Urinary bladder (tissue), 4 donors: ENCODE measurements around the gene PRKCB. TPM values are rescaled to one million over a fixed set of nuclear protein-coding genes. Genes with fewer than 3 reads are reported as not detected.
"Not testable (repeated sequence)": the region's sequence is repeated elsewhere in the genome, so short reads cannot be mapped to it uniquely, and the experiment has no call there.

Experiments
- DNase-seq: peaks from one replicate; pipeline ENCODE4 v3.0.0-alpha.2; 2015; ENCODE audit errors: extremely low spot score
- H3K27ac ChIP-seq: one replicate; pipeline ENCODE4 v1.5.1; 2013; ENCODE audit warnings: low read depth, mild to moderate bottlenecking, moderate library complexity
- H3K36me3 ChIP-seq: one replicate; pipeline ENCODE4 v1.6.1; 2013; ENCODE audit warnings: mild to moderate bottlenecking, moderate library complexity; ENCODE audit not compliant: insufficient read depth
- H3K4me1 ChIP-seq: one replicate; pipeline ENCODE4 v1.6.1; 2013; ENCODE audit warnings: mild to moderate bottlenecking, moderate library complexity; ENCODE audit not compliant: insufficient read depth
- H3K4me3 ChIP-seq: one replicate; pipeline ENCODE4 v1.5.1; 2013; ENCODE audit warnings: low read depth, low read length
- WGBS: extraction: QIAGEN DNeasy Blood & Tissue Kit; methylation state at CpG from one replicate; pipeline ENCODE4 v1.1.7; 2013; 5-methylcytosine and 5-hydroxymethylcytosine counted together
- polyA plus RNA-seq: library from polyadenylated mRNA; stranded (reverse); fragments of 200-250 nt; gene quantifications from one replicate; pipeline ENCODE4 v1.2.3, GENCODE V29; 2013
- total RNA-seq: library from RNA; depleted of rRNA; stranded (reverse); fragments of >200 nt; gene quantifications from one replicate; pipeline ENCODE4 v1.2.3, GENCODE V29; 2014
- donor health status: healthy with polysubstance abuse.
- donor health status: healthy.

PRKCB gene
- total and polyA plus RNA-seq, 2 donors: 7.0 to 8.9 TPM

DNA sequence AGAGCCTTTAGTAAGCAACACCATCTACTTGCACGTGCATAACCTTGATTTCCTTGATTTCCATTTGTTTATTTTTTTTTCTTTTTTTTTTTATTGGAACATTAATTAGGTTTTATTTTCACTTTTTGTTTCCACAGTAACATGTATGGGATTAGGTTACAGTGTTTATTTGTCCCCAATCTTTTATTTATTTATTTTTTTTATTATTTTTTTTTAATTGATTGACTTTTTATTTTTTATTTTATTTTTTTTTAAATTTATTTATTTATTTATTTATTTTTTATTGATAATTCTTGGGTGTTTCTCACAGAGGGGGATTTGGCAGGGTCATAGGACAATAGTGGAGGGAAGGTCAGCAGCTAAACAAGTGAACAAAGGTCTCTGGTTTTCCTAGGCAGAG lies 272.3 kb downstream of the PRKCB start:
- not testable (repeated sequence) for H3K4me1 ChIP-seq, DNase-seq, H3K27ac ChIP-seq, H3K36me3 ChIP-seq, H3K4me3 ChIP-seq
- 83% methylated on average over 1 of the region's 1 CpG for WGBS

DNA sequence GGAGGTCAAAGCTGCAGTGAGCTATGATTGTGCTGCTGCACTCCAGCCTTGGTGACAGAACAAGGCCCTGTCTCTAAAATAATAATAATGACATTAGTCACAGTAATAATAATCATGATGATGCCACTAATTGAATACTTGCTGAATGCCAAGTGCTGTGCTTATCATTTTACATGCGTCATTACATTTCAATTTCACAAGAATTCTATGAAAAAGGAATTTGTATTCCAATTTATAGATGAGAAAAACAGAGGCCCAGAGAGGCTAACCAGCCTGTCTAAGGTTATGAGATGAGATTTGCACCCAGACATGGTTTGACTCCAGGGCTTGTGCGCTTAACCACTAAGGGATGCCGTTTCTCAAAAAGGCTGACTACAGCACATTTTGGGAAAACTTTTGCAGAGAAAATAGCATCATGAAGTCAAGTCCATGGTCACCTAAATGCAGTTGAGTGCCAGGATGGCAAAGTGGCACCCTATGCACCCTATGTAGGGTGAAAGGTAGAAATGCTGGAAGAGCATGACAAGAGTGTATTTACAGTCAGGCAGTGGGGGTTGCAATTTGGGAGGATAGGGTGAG lies 276.0 kb downstream of the PRKCB start:
- H3K27ac ChIP-seq: no peak overlapping the region
- no peaks in the 10 kb centered on the region for H3K36me3 ChIP-seq
- no peak for DNase-seq
- no peaks in the 10 kb centered on the region for H3K4me1 ChIP-seq
- WGBS: 88% methylated on average over 3 of the region's 3 CpGs
- no peak overlapping the region for H3K4me3 ChIP-seq

DNA sequence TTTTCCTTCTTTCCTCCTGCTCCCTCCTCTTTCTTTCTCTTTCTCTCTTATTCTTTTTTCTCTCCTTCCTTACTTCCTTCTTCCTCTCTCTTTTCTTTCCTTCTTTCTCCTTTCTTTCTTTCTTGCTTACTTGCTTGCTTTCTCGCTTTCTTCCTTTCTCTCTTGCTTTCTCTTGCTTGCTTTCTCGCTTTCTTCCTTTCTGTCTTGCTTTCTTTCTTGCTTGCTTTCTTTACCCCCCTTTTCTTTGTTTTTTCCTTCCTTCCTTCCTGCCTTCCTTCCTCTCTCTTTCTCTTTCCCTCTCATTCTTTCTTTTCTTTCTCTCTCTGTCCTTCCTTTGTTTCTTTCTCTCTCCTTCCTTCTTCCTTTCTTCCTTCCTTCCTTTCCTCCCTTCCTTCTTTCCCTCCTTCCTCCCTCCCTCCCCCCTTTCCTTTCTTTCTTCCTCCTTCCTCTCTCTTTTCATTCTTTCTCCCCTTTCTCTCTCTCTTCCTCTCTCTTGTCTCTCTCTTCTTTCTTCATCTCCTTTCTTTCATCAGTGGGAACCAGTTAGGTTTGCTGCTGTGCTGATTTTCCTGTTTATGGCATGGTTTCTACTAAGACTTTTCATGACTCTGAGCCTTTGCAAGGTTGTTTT lies 277.4 kb downstream of the PRKCB start:
- Histone ChIP-seq H3K4me3 (no peak overlapping the region), H3K4me1 (no peaks in the 10 kb centered on the region), H3K36me3 (no peaks in the 10 kb centered on the region), H3K27ac (no peak overlapping the region)
- no peak for DNase-seq
- 83% methylated on average over 2 of the region's 2 CpGs for WGBS

DNA sequence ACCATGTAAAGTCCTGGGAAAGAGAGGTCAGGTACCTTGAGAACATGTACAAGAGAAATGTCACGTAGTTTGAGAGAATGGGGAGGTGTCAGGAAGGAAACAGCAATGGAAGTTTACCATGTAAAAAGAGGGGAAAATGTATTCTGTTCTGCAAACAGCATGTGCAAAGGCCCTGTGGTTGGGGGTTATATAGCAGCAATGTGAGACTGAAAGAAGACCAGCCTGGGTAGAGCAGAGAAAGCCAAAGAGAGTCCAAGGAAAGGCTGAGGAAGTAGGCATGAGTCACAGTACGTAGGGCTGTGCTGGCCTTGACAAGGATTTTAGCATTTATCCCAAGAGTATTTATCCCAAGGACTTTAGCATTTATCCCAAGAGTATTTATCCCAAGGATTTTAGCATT lies 279.1 kb downstream of the PRKCB start:
- DNase-seq: no peak
- 83% methylated on average over 2 of the region's 2 CpGs for WGBS

DNA sequence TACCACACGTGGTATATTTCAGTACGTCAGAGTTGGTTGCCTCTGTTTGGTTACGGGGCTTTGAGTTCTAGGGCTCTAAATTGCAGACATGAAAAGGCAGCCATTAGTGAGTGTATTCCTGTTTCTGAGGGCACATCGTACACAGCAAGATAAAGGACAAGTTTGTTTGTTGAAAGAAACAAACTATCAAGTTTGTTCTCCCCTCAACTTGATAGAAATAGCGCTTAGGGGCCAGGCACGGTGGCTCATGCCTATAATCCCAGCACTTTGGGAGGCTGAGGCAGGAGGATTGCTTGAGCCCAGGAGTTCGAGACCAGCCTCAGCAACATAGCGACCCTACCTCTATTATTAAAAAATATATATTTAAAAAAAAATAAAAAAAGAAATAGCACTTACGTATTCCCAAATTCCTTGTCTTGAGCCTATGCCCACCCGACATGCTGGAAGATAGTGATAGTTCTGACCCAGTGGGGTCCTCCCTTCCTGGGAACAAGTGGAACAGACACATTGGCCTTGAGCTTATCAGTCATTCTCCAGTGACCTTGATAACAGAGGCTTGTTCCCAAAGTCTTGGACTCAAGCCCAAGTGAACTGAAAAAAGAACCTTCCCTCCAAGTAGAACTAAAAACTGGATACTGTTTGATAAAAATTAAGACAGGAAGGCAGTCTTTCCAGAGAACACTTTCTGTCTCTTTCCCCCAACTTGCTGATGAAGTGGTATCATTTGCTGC lies 280.4 kb downstream of the PRKCB start:
- no peak overlapping the region for H3K27ac ChIP-seq
- H3K36me3 ChIP-seq: no peaks in the 10 kb centered on the region
- no peak for DNase-seq
- H3K4me3 ChIP-seq: no peak overlapping the region
- no peaks in the 10 kb centered on the region for H3K4me1 ChIP-seq
- 85% methylated on average over 10 of the region's 10 CpGs for WGBS

More for the DNA sequence above, 279.1 kb downstream of the PRKCB start:
- Histone ChIP-seq H3K36me3 (no peaks in the 10 kb centered on the region), H3K4me3 (no peak overlapping the region), H3K4me1 (no peaks in the 10 kb centered on the region), H3K27ac (no peak overlapping the region)

GRCh38 chr16:24116989-24117388 lies 281.2 kb downstream of the PRKCB start:
- no peak overlapping the region for H3K27ac ChIP-seq
- no peaks in the 10 kb centered on the region for H3K36me3 ChIP-seq
- WGBS: 70% methylated on average over 9 of the region's 9 CpGs
- H3K4me1 ChIP-seq: no peaks in the 10 kb centered on the region
- DNase-seq: no peak
- H3K4me3 ChIP-seq: no peak overlapping the region

- no peak overlapping the region for H3K4me3 ChIP-seq
- 75% methylated on average over 8 of the region's 8 CpGs for WGBS
- no peak for DNase-seq
- no peaks in the 10 kb centered on the region for H3K4me1 ChIP-seq
- no peak overlapping the region for H3K27ac ChIP-seq
- H3K36me3 ChIP-seq: no peaks in the 10 kb centered on the region
These were observed 281.9 kb downstream of the PRKCB start for GRCh38 chr16:24117680-24118079.

- Histone ChIP-seq H3K4me3 (no peak overlapping the region), H3K27ac (no peak overlapping the region), H3K4me1 (no peaks in the 10 kb centered on the region), H3K36me3 (no peaks in the 10 kb centered on the region)
- DNase-seq: no peak
- WGBS: 66% methylated on average over 7 of the region's 7 CpGs
These were observed 282.5 kb downstream of the PRKCB start for GRCh38 chr16:24118126-24118821.

DNA sequence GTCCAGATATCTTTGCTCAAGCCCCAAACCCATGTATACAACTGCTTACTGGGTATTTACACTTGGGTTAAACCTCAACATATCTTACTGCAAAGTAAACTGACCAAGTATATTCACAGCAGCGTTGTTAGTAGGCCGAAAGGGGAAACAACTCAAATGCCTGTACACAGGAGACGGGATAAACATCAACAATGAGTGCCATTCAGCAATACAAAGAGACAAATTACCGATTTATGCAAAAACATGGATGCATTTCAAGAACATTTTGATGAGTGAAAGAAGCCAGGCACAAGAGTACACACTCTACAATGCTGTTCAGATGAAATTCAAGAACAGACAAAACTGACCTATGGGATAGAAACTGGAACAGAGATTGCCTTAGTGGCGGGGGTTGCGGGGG lies 284.0 kb downstream of the PRKCB start:
- no peak for DNase-seq
- no peaks in the 10 kb centered on the region for H3K36me3 ChIP-seq
- no peaks in the 10 kb centered on the region for H3K4me1 ChIP-seq
- no peak overlapping the region for H3K27ac ChIP-seq
- H3K4me3 ChIP-seq: no peak overlapping the region
- 89% methylated on average over 6 of the region's 6 CpGs for WGBS

DNA sequence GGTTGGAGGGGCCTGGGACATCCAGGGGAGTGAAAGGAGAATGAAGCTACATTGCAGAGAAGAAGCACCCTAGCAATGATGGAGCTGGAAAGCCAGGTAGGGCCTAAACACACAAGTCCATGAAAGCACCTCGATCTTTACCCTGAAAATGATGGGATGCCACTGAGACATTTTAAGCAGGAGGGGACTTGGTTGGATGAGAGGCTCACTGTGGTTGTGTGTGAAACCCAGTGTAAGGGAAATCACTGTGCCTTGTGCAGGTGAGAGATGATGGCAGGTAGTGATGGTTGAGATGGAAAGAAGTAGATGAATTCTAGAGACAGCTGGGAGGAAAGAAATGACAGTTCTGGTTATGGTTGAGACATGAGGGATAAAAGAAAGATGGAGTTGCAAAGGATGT lies 287.5 kb downstream of the PRKCB start:
- 80% methylated on average over 1 of the region's 1 CpG for WGBS
- no peak overlapping the region for H3K4me3 ChIP-seq
- no peaks in the 10 kb centered on the region for H3K4me1 ChIP-seq
- H3K36me3 ChIP-seq: no peaks in the 10 kb centered on the region
- no peak overlapping the region for H3K27ac ChIP-seq
- no peak for DNase-seq

DNA sequence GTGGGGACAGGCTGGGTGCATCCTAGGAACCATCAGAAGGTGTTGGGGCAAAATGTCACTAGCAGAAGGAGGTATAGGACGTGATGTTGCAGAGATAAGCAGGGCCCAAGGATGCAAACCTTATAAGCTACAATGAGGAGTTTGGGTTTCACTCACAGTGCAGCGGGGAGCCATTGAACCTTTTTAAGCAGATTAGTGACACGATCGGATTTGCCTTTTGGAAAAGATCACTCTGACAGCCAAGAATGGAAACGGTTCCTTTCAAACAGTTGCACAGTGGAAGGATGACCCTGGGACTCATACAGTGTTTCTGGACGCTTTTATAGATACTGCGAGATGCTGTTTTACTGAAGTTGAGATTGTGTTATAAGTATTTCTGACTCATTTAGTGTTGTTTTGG lies 288.5 kb downstream of the PRKCB start:
- no peak for DNase-seq
- H3K4me3 ChIP-seq: no peak overlapping the region
- no peak overlapping the region for H3K27ac ChIP-seq
- 71% methylated on average over 7 of the region's 7 CpGs for WGBS
- H3K4me1 ChIP-seq: no peaks in the 10 kb centered on the region
- no peaks in the 10 kb centered on the region for H3K36me3 ChIP-seq

- Histone ChIP-seq H3K36me3 (no peaks in the 10 kb centered on the region), H3K4me3 (no peak overlapping the region), H3K27ac (no peak overlapping the region), H3K4me1 (no peaks in the 10 kb centered on the region)
- no peak for DNase-seq
- WGBS: 67% methylated on average over 3 of the region's 3 CpGs
These were observed 289.4 kb downstream of the PRKCB start for GRCh38 chr16:24125214-24125613.

DNA sequence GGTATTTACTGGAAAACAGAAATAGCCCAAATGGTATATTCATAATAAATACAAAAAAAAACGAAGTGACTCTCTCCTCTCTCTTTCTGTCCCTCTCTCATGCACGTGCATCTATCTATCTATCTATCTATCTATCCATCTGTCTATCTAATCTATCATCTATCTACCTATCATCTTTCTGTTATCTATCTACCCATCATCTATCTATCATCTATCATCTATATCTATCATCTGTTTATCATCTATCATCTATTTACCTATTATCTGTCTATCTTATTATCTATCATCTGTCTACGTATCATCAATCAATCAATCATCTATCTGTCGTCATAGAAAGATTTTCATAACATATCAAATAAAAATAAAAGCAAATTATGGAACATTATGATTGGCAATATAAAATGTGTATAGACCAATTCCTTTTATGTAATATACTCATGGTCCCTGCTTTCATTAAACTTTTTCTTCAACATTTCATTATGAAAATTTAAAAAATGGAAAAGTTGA lies 293.7 kb downstream of the PRKCB start:
- no peaks in the 10 kb centered on the region for H3K36me3 ChIP-seq
- no peak overlapping the region for H3K27ac ChIP-seq
- H3K4me3 ChIP-seq: no peak overlapping the region
- no peaks in the 10 kb centered on the region for H3K4me1 ChIP-seq
- no peak for DNase-seq
- 66% methylated on average over 4 of the region's 4 CpGs for WGBS
